ENCODE data around the gene NKAPL. TPM values are rescaled to one million over a fixed set of nuclear protein-coding genes. Genes with fewer than 3 reads are reported as not detected.

NKAPL gene
- total and polyA plus RNA-seq, 2 of the 13 experiments (the other 11 are each of a cell fraction or from before 2014, with no cell fraction given): not detected

GRCh38 chr6:28218312-28219248, 40.5 kb upstream of the NKAPL start (continued):
- no peak for TF ChIP-seq CEBPZ (IDR thresholded peaks at IDR 0.05; ENCODE audit: low read length)
- 0 out of 2 replicates have a peak, but pooled peaks have one; percentile 47 for TF ChIP-seq ZBTB10 (CRISPR knock-in tag; IDR thresholded peaks at IDR 0.05; ENCODE audit: borderline replicate concordance)
- no peak for TF ChIP-seq MTERF4 (CRISPR knock-in tag; IDR thresholded peaks at IDR 0.05)
- no peak for TF ChIP-seq SMARCC2 (IDR thresholded peaks at IDR 0.05)
- TF ChIP-seq ATF4 (CRISPR knock-in tag; IDR thresholded peaks at IDR 0.05): no peak
- TF ChIP-seq EHMT2 (IDR thresholded peaks at IDR 0.05; ENCODE audit: borderline replicate concordance, low read depth, low read length): 0 out of 2 replicates have a peak, but pooled peaks have one; percentile 23
- peak; percentile 95 for TF ChIP-seq CREB3 (CRISPR knock-in tag; IDR thresholded peaks at IDR 0.05)
- no peak for TF ChIP-seq ZSCAN25 (CRISPR knock-in tag; IDR thresholded peaks at IDR 0.05)
- no peak for TF ChIP-seq HDAC6 (IDR thresholded peaks at IDR 0.05; ENCODE audit: low read depth, low read length)
- TF ChIP-seq ZNF614 (CRISPR knock-in tag; IDR thresholded peaks at IDR 0.05; ENCODE audit: borderline replicate concordance): peak; percentile 65; the same call in 1 of the 2 replicates
- TF ChIP-seq SP1 (IDR thresholded peaks at IDR 0.05): no peak
- TF ChIP-seq SP1 (CRISPR knock-in tag; IDR thresholded peaks at IDR 0.05): no peak
- no peak; the same call in 1 of the 2 replicates for TF ChIP-seq ZNF790 (CRISPR knock-in tag; IDR thresholded peaks at IDR 0.05; ENCODE audit: borderline replicate concordance)
- TF ChIP-seq IRF2 (CRISPR knock-in tag; IDR thresholded peaks at IDR 0.05): peak; percentile 50; the same call in 1 of the 2 replicates
- TF ChIP-seq THYN1 (CRISPR knock-in tag; IDR thresholded peaks at IDR 0.05; ENCODE audit: borderline replicate concordance, low read depth): no peak
- TF ChIP-seq MYC (CRISPR knock-in tag; IDR thresholded peaks at IDR 0.05; ENCODE audit: borderline replicate concordance): peak; percentile 38
- peak; percentile 84; the same call in 1 of the 2 replicates for TF ChIP-seq ZNF510 (CRISPR knock-in tag; IDR thresholded peaks at IDR 0.05; ENCODE audit: low read depth)
- no peak for TF ChIP-seq ZNF12 (CRISPR knock-in tag; IDR thresholded peaks at IDR 0.05)
- no peak for TF ChIP-seq HMG20A (CRISPR knock-in tag; IDR thresholded peaks at IDR 0.05; ENCODE audit: borderline replicate concordance)

Data from HepG2 (cell line).